ENCODE measurements around the gene FFAR1. TPM values are rescaled to one million over a fixed set of nuclear protein-coding genes. Genes with fewer than 3 reads are reported as not detected.

Gene FFAR1
- polyA plus RNA-seq, 3 donors, result 0.04 TPM; not detected in 2

DNA sequence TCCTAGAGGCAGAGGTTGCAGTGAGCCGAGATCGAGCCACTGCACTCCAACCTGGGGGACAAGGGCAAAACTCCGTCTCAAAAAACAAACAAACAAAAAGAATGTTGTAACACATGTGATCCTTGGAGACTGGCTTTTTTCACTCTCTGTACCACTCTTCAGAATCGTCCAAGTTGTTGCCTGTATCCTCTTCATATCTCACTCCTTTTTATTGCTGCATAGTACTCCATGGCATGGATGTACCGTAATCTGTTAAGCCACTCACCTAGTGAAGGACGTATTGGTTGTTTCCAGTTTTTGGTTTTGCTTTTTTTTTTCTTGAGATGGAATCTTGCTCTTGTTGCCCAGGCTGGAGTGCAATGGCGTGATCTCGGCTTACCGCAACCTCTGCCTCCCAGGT lies 25.7 kb upstream of the FFAR1 start:
- H3K9ac ChIP-seq (ENCODE audit: insufficient read depth, low read length, poor library complexity, severe bottlenecking), result no peak overlapping the region
- no peak overlapping the region for H3K4me2 ChIP-seq (replicated peaks; ENCODE audit: extremely low read depth, low read length, poor library complexity, severe bottlenecking)
- H3K27me3 ChIP-seq (ENCODE audit: control insufficient read depth in 2 of 2, insufficient read depth in 2 of 2, low read length in 2 of 2), result no peaks in the 10 kb centered on the region
- Mint-ChIP-seq H3K36me3 (peaks cover 0 to 15% of the 10 kb centered on the region in 2 donors), H3K27ac (peak overlapping the region in 1 of 7 donors; percentile 42), H3K9me3 (peaks cover 0 to 7% (median 2%) of the 10 kb centered on the region in 7 donors), H3K4me1 (peaks cover 73% of the 10 kb centered on the region), H3K27me3 (ENCODE audit: low read depth in 3 of 3) (peaks cover 0 to 3% (median 2%) of the 10 kb centered on the region in 3 donors), H3K4me3 (no peak overlapping the region)
- 100% methylated on average over 4 of the region's 9 CpGs for WGBS (ENCODE audit: insufficient coverage)
- H3K9me3 ChIP-seq (replicated peaks in 1 of 2; ENCODE audit: control insufficient read depth in 1 of 2, insufficient read depth in 1 of 2, low read length in 2 of 2), result no peaks in the 10 kb centered on the region
- no peaks in the 10 kb centered on the region for H3K79me2 ChIP-seq (ENCODE audit: insufficient read depth, low read length)
- TF ChIP-seq, protein P1, sequence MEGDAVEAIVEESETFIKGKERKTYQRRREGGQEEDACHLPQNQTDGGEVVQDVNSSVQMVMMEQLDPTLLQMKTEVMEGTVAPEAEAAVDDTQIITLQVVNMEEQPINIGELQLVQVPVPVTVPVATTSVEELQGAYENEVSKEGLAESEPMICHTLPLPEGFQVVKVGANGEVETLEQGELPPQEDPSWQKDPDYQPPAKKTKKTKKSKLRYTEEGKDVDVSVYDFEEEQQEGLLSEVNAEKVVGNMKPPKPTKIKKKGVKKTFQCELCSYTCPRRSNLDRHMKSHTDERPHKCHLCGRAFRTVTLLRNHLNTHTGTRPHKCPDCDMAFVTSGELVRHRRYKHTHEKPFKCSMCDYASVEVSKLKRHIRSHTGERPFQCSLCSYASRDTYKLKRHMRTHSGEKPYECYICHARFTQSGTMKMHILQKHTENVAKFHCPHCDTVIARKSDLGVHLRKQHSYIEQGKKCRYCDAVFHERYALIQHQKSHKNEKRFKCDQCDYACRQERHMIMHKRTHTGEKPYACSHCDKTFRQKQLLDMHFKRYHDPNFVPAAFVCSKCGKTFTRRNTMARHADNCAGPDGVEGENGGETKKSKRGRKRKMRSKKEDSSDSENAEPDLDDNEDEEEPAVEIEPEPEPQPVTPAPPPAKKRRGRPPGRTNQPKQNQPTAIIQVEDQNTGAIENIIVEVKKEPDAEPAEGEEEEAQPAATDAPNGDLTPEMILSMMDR (IDR thresholded peaks at IDR 0.05), result no peak
- DNase-seq, result no peak
- H3K27ac ChIP-seq (ENCODE audit: low read depth in 1 of 2, low read length in 2 of 2), result no peak overlapping the region
- intact Hi-C loops (cut with micrococcal nuclease), result no loop called here
- no peaks in the 10 kb centered on the region for H3K36me3 ChIP-seq (replicated peaks in 1 of 2; ENCODE audit: control insufficient read depth in 1 of 2, insufficient read depth in 2 of 2, low read length in 2 of 2)
- H3K4me3 ChIP-seq (replicated peaks in 1 of 3; ENCODE audit: low read depth in 2 of 3, low read length in 3 of 3), result no peak overlapping the region
- H2AFZ ChIP-seq (ENCODE audit: insufficient read depth, low read depth, low read length, poor library complexity, severe bottlenecking), result no peak overlapping the region
- no peaks in the 10 kb centered on the region for H4K20me1 ChIP-seq (ENCODE audit: insufficient read depth, low read length)
- peaks cover 70 to 79% of the 10 kb centered on the region in 2 donors for H3K4me1 ChIP-seq (ENCODE audit: control insufficient read depth in 1 of 2, insufficient read depth in 2 of 2, low read length in 2 of 2)

DNA sequence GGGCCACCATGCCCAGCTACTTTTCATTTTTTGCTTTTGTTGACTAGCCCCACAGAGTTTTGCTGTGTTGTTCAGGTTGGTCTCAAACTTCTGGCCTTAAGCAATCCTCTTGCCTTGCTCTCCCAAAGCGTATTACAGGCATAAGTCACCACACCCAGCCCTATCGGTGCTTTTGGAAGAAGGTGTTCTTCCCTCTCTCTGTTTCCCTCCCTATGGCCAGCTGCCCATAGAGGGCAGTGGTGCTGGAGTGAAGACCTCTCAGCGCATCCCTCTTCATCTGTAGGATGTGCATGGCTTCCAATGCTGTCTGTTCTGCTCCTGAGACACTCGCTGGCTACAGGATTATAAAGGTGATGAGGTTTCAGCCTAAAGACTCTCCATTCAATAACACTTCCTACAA lies 20.1 kb upstream of the FFAR1 start:
- peaks cover 1 to 4% (median 2%) of the 10 kb centered on the region in 3 donors for H3K27me3 Mint-ChIP-seq (ENCODE audit: low read depth in 3 of 3)
- H3K9me3 ChIP-seq (replicated peaks in 1 of 2; ENCODE audit: control insufficient read depth in 1 of 2, insufficient read depth in 1 of 2, low read length in 2 of 2), result no peaks in the 10 kb centered on the region
- peak in 2 of 3 donors; percentile 25 to 40 for DNase-seq
- peaks cover 0 to 5% of the 10 kb centered on the region in 2 donors for H3K36me3 Mint-ChIP-seq
- peaks cover 41% of the 10 kb centered on the region for H3K4me1 Mint-ChIP-seq
- no peaks in the 10 kb centered on the region for H4K20me1 ChIP-seq (ENCODE audit: insufficient read depth, low read length)
- TF ChIP-seq, protein P1 (IDR thresholded peaks at IDR 0.05), result peak; percentile 41
- H3K4me3 Mint-ChIP-seq, result no peak overlapping the region
- peak overlapping the region in 3 of 7 donors; percentile 6 to 30 (median 26) for H3K27ac Mint-ChIP-seq
- no peak overlapping the region for H3K9ac ChIP-seq (ENCODE audit: insufficient read depth, low read length, poor library complexity, severe bottlenecking)
- H3K79me2 ChIP-seq (ENCODE audit: insufficient read depth, low read length), result no peaks in the 10 kb centered on the region
- no peak overlapping the region for H3K27ac ChIP-seq (ENCODE audit: low read depth in 1 of 2, low read length in 2 of 2)
- WGBS (ENCODE audit: insufficient coverage), result no CpG with 5 or more reads among the region's 4 CpGs
- no peak overlapping the region for H3K4me3 ChIP-seq (replicated peaks in 1 of 3; ENCODE audit: low read depth in 2 of 3, low read length in 3 of 3)
- H3K4me1 ChIP-seq (ENCODE audit: control insufficient read depth in 1 of 2, insufficient read depth in 2 of 2, low read length in 2 of 2), result peaks cover 35 to 53% of the 10 kb centered on the region in 2 donors
- intact Hi-C loops (cut with micrococcal nuclease), result loop anchor here in 1 of 2 donors (2.0 kb wide), 1 partner anchor 19 kb away; the partner anchor contains the start of gene FFAR1
- no peak overlapping the region for H3K4me2 ChIP-seq (replicated peaks; ENCODE audit: extremely low read depth, low read length, poor library complexity, severe bottlenecking)
- peaks cover 0 to 2% (median 0%) of the 10 kb centered on the region in 7 donors for H3K9me3 Mint-ChIP-seq
- H3K27me3 ChIP-seq (ENCODE audit: control insufficient read depth in 2 of 2, insufficient read depth in 2 of 2, low read length in 2 of 2), result no peaks in the 10 kb centered on the region
- H3K36me3 ChIP-seq (replicated peaks in 1 of 2; ENCODE audit: control insufficient read depth in 1 of 2, insufficient read depth in 2 of 2, low read length in 2 of 2), result no peaks in the 10 kb centered on the region
- H2AFZ ChIP-seq (ENCODE audit: insufficient read depth, low read depth, low read length, poor library complexity, severe bottlenecking), result no peak overlapping the region
